GM18520 (cell line): ENCODE measurements around the gene ANAPC5.

Experiments used
- ATAC-seq: cut with Tn5 transposase; IDR thresholded peaks from one replicate; pipeline ENCODE4 v1.9.1; 2021; ENCODE audit not compliant: unreplicated experiment

Gene ANAPC5

GRCh38 chr12:121366063-121366459, 13.8 kb upstream of the ANAPC5 start:
- no peak for ATAC-seq

GRCh38 chr12:121365416-121366062, 13.3 kb upstream of the ANAPC5 start:
- ATAC-seq: no peak

- ATAC-seq: no peak
Measured at GRCh38 chr12:121364683-121365121, 12.5 kb upstream of the ANAPC5 start.

- no peak for ATAC-seq
Measured at GRCh38 chr12:121358073-121358472, 5.9 kb upstream of the ANAPC5 start.

- ATAC-seq: no peak
Measured at GRCh38 chr12:121357331-121357730, 5.1 kb upstream of the ANAPC5 start.

GRCh38 chr12:121356657-121357056, 4.4 kb upstream of the ANAPC5 start:
- no peak for ATAC-seq

- ATAC-seq: no peak
Measured at GRCh38 chr12:121355818-121356217, 3.6 kb upstream of the ANAPC5 start.

- no peak for ATAC-seq
Measured at GRCh38 chr12:121352682-121353018, 439 bp upstream of the ANAPC5 start.

GRCh38 chr12:121346747-121347146, 5.5 kb downstream of the ANAPC5 start:
- no peak for ATAC-seq

- no peak for ATAC-seq
Measured at GRCh38 chr12:121345151-121345815, 6.9 kb downstream of the ANAPC5 start.

- no peak for ATAC-seq
Measured at GRCh38 chr12:121344506-121344905, 7.7 kb downstream of the ANAPC5 start.

- ATAC-seq: no peak
Measured at GRCh38 chr12:121337416-121337815, 14.8 kb downstream of the ANAPC5 start.

GRCh38 chr12:121334513-121335343, 17.5 kb downstream of the ANAPC5 start:
- ATAC-seq: no peak

GRCh38 chr12:121333747-121334146, 18.5 kb downstream of the ANAPC5 start:
- no peak for ATAC-seq

GRCh38 chr12:121331248-121331647, 21.0 kb downstream of the ANAPC5 start:
- no peak for ATAC-seq

- no peak for ATAC-seq
Measured at GRCh38 chr12:121330692-121331091, 21.5 kb downstream of the ANAPC5 start.

GRCh38 chr12:121330195-121330594, 22.0 kb downstream of the ANAPC5 start:
- no peak for ATAC-seq

- ATAC-seq: no peak
Measured at GRCh38 chr12:121328620-121329019, 23.6 kb downstream of the ANAPC5 start.

GRCh38 chr12:121326996-121327674, 25.1 kb downstream of the ANAPC5 start:
- no peak for ATAC-seq

- ATAC-seq: no peak
Measured at GRCh38 chr12:121325922-121326396, 26.3 kb downstream of the ANAPC5 start.

- no peak for ATAC-seq
Measured at GRCh38 chr12:121323908-121324307, 28.3 kb downstream of the ANAPC5 start.
